Muscle of leg (tissue), 11 donors: ENCODE data around the gene CDK5RAP1. TPM values are rescaled to one million over a fixed set of nuclear protein-coding genes. Genes with fewer than 3 reads are reported as not detected.
"Not testable (repeated sequence)": the region's sequence is repeated elsewhere in the genome, so short reads cannot be mapped to it uniquely, and the experiment has no call there.

Source experiments
- DNase-seq: peaks from one replicate; pipeline ENCODE4 v3.0.0; 2013
- H3K27ac ChIP-seq: one replicate; pipeline ENCODE4 v1.5.1; 2013; ENCODE audit warnings: mild to moderate bottlenecking, low read length, control low read depth
- H3K27me3 ChIP-seq: one replicate; pipeline ENCODE4 v1.6.1; 2013; ENCODE audit warnings: low read length; ENCODE audit not compliant: control insufficient read depth, insufficient read depth
- H3K36me3 ChIP-seq: one replicate; pipeline ENCODE4 v1.6.1; 2013; ENCODE audit warnings: low read length; ENCODE audit not compliant: control insufficient read depth, insufficient read depth
- H3K4me1 ChIP-seq: one replicate; pipeline ENCODE4 v1.6.1; 2013; ENCODE audit warnings: low read length; ENCODE audit not compliant: control insufficient read depth, insufficient read depth
- H3K4me3 ChIP-seq: one replicate; pipeline ENCODE4 v1.5.1; 2013; ENCODE audit warnings: low read length, control low read depth
- H3K9me3 ChIP-seq: replicated peaks from 2 replicates; pipeline ENCODE4 v1.6.1; 2013; ENCODE audit warnings: low read depth, low read length; ENCODE audit not compliant: control insufficient read depth
- WGBS: methylation state at CpG from one replicate; pipeline ENCODE4 v1.1.5; 2013; ENCODE audit warnings: missing lambda C conversion rate; ENCODE audit not compliant: insufficient coverage; 5-methylcytosine and 5-hydroxymethylcytosine counted together
- polyA plus RNA-seq, 8 donors: library from polyadenylated mRNA; unstranded; fragments of 120-200 nt; gene quantifications; one replicate each; pipeline versions ENCODE4 v1.2.1 to v1.2.3, GENCODE V29; 2013; ENCODE audit warnings: inconsistent platforms in 1 of 8, low replicate concordance in 1 of 8; ENCODE audit not compliant: insufficient read length in 8 of 8, insufficient read depth in 1 of 8
- total RNA-seq: library from RNA; stranded (reverse); fragments of 120-200 nt; gene quantifications from one replicate; pipeline ENCODE4 v1.2.4, GENCODE V29; 2013

Gene CDK5RAP1
- total and polyA plus RNA-seq, 9 donors: 18.5 to 28.4 (median 20.3) TPM

DNA sequence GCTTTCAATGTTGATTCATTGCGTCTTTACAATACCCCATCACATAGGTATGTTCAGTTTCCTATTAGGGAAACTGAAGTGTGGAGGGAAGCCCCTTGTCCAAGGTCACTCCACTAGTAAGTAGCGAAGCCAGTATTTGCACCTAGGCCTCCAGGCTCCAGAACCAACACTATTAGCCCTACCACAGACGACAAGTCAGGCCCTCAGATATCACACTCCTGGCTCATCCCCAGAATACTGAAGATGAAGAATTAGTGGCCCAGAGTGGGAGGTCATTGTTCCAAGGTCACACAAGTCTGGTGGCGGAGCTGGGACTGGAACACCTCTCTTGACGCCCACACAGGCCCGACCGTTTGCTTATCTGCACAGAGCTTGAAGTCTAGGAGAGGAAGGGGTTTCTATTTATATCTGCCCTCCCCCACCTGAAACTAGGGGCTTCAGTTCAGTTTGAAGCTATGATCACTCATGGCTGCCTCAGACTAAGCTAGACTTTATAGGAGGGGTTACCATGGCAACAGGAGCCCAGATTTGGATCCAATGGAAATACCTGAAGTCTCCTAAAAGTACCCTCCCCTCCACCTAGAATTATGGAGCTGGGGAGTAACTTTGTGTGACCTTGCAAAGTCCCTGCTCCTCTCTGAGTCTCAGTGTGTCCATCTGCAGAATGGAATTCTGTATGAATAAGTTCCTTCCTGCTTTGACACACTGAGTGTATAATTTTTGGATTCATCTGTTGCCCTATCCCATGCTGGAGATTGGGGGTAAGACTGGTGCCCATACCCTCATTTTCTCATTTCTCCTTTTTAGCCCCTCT lies 40.0 kb upstream of the CDK5RAP1 start:
- no peaks in the 10 kb centered on the region for H3K9me3 ChIP-seq
- H3K4me3 ChIP-seq: no peak overlapping the region
- peaks cover 31% of the 10 kb centered on the region for H3K4me1 ChIP-seq

DNA sequence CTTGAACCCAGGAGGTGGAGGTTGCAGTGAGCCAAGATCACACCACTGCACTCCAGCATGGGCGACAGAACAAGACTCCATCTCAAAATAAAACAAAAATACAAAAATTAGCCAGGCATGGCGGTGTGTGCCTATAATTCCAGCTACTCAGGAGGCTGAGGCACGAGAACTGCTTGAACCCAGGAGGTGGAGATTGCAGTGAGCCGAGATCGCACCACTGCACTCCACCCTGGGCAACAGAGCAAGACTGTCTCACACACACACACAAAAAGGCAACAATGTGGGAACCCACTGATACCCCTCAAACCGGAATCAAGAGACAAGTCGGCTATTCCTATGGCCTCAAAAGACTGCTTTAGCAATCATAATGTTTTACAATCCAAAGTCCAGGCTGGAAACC lies 39.2 kb upstream of the CDK5RAP1 start:
- H3K27ac ChIP-seq, H3K36me3 ChIP-seq, H3K27me3 ChIP-seq, DNase-seq, H3K4me3 ChIP-seq, H3K9me3 ChIP-seq: not testable (repeated sequence)
- peaks cover 31% of the 10 kb centered on the region for H3K4me1 ChIP-seq
- 100% methylated on average over 2 of the region's 7 CpGs for WGBS

More for the DNA sequence above, 40.0 kb upstream of the CDK5RAP1 start:
- Histone ChIP-seq H3K36me3 (peaks cover 5% of the 10 kb centered on the region), H3K27me3 (peaks cover 4% of the 10 kb centered on the region), H3K27ac (no peak overlapping the region)
- WGBS: no CpG with 5 or more reads among the region's 7 CpGs
- no peak for DNase-seq

DNA sequence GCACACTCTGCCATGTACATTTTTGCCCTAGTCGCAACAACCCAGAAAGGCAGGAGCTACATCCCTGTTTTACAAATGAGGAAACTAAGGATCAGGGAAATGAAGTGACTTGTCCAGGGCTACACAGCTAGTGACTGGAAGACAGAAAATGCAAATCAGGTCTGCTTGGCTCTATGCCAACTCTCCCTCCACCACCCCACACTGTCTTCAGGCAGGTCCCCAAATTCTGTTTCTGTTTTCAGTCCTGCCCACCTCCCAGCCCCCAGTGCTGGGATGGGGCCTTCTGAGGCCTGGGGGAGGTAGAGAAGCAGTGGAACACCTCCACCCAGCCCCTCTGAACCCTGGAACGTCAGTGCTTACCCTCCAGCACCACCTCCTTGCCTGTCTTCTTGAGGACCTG lies 37.2 kb upstream of the CDK5RAP1 start:
- H3K9me3 ChIP-seq: no peaks in the 10 kb centered on the region
- H3K36me3 ChIP-seq: peaks cover 16% of the 10 kb centered on the region
- no CpG with 5 or more reads among the region's 2 CpGs for WGBS
- H3K27me3 ChIP-seq: peaks cover 4% of the 10 kb centered on the region
- peaks cover 37% of the 10 kb centered on the region for H3K4me1 ChIP-seq
- no peak for DNase-seq
- no peak overlapping the region for H3K27ac ChIP-seq
- no peak overlapping the region for H3K4me3 ChIP-seq

DNA sequence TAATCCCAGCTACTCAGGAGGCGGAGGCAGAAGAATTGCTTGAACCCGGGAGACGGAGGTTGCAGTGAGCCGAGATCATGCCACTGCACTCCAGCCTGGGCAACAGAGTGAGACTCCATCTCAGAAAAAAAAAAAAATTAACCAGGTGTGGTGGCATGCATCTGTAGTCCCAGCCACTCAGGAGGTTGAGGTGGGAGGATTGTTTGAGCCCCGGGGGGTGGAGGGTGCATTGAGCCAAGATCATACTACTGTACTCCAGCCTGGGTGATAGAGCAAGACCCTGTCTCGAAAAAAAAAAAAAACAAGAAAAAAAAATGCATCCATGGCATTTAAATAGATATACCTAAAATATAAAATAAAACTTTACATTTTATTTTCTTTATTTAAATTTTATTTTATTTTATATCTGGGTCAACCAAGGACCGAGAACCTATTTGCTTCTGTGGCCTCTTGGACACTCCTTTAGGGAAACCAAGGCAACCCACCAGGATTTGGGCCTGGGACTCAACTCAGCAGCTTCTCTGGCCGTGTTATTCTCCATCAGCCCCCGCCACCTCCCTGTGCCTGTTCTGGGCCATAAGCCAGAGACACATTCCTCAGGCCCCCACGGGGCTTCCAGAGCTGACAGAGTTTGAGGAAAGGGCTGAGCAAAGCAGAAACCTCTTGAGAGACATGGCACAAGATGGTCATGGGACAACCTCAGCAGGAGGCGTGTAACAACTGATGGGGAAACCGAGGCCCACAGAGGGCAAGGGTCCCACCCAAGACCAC lies 36.0 kb upstream of the CDK5RAP1 start:
- H3K9me3 ChIP-seq: no peaks in the 10 kb centered on the region
- H3K36me3 ChIP-seq: peaks cover 19% of the 10 kb centered on the region
- WGBS: 36% methylated on average over 4 of the region's 12 CpGs
- peak overlapping the region; percentile 67 for H3K27ac ChIP-seq
- DNase-seq: peak; percentile 73
- H3K4me3 ChIP-seq: no peak overlapping the region
- no peaks in the 10 kb centered on the region for H3K27me3 ChIP-seq
- H3K4me1 ChIP-seq: peaks cover 32% of the 10 kb centered on the region

DNA sequence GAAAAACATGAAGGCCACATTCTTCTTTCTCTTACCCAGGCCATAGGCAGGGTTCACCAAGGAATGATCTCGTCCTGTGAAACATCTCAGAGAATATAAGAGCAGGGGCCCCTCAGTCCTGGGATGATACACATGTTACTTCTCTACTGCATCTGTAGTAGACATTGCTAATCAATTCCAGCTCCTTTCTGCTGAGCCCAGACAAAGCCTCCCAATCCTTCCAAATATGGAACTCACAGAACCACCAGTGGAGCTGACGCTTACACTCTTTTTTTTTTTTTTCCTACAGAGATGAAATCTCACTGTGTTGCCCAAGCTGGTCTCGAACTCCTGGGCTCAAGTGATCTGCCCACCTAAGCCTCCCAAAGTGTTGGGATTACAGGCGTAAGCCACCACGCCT lies 33.1 kb upstream of the CDK5RAP1 start:
- DNase-seq: no peak
- H3K4me3 ChIP-seq: no peak overlapping the region
- peak overlapping the region; percentile 80 for H3K27ac ChIP-seq
- H3K4me1 ChIP-seq: peaks cover 34% of the 10 kb centered on the region
- WGBS: 84% methylated on average over 2 of the region's 5 CpGs
- peaks cover 22% of the 10 kb centered on the region for H3K36me3 ChIP-seq
- no peaks in the 10 kb centered on the region for H3K9me3 ChIP-seq
- H3K27me3 ChIP-seq: no peaks in the 10 kb centered on the region

DNA sequence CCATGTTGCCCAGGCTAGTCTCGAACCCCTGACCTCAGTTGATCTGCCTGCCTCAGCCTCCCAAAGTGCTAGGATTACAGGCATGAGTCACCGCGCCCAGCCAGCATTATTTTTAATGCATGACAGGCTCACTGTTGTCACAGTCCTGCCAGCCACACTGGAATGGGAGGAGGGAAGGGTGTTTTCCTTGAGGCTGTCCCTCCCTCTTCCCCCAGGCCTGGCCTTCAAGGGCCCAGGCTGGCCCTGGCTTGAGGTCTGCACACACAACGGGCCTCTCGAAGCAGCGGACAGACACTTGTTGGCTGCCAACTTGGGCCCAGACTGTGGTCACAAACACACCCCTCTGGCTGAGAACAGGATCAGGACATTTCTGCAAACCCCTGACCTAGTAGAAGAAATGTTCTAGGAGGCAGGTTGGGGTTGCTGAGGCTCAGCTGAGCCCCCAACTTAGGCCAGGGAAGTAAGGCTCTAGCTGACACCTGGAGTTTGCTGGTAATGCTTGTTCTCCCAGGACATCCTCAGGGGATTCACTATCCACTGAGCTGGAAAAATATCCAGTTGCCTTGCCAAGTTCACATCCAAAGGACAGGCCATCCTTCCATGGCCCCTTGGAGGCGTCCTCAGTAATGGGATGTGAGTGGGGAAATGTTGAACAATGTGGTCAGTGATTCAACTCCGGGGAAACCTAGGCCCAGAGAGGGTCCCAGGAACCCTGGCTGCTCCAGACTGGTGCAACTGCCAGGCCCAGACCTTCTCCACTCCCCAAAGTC lies 32.3 kb upstream of the CDK5RAP1 start:
- Histone ChIP-seq H3K27ac (peak overlapping the region; percentile 80), H3K36me3 (peaks cover 22% of the 10 kb centered on the region), H3K27me3 (no peaks in the 10 kb centered on the region), H3K4me3 (no peak overlapping the region), H3K9me3 (no peaks in the 10 kb centered on the region), H3K4me1 (peaks cover 33% of the 10 kb centered on the region)
- DNase-seq: peak; percentile 54
- WGBS: 86% methylated on average over 4 of the region's 8 CpGs

DNA sequence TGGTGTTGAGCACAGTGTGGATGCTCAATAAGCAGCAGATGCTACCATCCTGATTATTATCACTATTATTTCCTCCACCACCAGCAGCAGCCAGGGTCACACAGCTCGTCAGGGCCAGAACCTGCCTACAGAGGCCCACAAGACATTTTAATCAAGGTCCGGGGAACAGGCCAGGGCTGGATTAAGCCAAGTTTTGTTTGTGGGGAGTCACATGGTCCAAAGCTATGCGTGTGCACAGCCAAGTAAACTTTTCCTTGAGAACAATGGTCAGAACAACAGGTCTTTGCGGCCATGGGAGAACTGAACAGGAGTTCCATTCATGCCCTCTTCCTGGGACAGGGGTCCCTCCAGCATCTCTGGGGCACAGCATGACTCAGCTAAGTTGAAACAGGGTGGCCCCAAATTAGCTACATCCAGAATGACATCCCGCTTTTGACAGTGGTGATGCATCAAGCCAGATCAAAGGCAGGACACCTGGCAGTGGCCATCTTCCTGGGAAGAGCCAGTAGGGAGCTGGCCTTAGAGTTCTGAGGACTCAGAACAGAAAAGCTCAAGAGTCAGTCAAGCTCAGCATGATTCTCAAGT lies 30.6 kb upstream of the CDK5RAP1 start:
- no peak overlapping the region for H3K4me3 ChIP-seq
- H3K27ac ChIP-seq: no peak overlapping the region
- DNase-seq: peak; percentile 71
- H3K9me3 ChIP-seq: no peaks in the 10 kb centered on the region
- 28% methylated on average over 3 of the region's 5 CpGs for WGBS
- H3K27me3 ChIP-seq: no peaks in the 10 kb centered on the region
- peaks cover 25% of the 10 kb centered on the region for H3K4me1 ChIP-seq
- peaks cover 17% of the 10 kb centered on the region for H3K36me3 ChIP-seq

DNA sequence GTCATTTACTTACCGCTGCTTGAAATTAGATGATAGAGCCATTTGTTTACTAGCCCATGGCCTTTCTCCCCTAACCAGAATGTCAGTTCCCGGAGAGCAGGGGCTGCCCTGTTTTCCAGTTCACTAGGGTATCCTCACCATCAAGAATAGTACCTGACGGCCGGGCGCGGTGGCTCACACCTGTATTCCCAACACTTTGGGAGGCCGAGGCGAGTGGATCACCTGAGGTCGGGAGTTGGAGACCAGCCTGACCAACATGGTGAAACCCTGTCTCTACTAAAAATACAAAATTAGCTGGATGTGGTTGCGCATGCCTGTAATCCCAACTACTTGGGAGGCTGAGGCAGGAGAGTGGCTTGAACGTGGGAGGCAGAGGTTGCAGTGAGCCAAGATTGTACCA lies 22.6 kb upstream of the CDK5RAP1 start:
- not testable (repeated sequence) for DNase-seq, H3K4me3 ChIP-seq, H3K36me3 ChIP-seq, H3K9me3 ChIP-seq, H3K27me3 ChIP-seq
- WGBS: 100% methylated on average over 2 of the region's 11 CpGs
- Histone ChIP-seq H3K4me1 (peaks cover 46% of the 10 kb centered on the region), H3K27ac (peak overlapping the region; percentile 90)

DNA sequence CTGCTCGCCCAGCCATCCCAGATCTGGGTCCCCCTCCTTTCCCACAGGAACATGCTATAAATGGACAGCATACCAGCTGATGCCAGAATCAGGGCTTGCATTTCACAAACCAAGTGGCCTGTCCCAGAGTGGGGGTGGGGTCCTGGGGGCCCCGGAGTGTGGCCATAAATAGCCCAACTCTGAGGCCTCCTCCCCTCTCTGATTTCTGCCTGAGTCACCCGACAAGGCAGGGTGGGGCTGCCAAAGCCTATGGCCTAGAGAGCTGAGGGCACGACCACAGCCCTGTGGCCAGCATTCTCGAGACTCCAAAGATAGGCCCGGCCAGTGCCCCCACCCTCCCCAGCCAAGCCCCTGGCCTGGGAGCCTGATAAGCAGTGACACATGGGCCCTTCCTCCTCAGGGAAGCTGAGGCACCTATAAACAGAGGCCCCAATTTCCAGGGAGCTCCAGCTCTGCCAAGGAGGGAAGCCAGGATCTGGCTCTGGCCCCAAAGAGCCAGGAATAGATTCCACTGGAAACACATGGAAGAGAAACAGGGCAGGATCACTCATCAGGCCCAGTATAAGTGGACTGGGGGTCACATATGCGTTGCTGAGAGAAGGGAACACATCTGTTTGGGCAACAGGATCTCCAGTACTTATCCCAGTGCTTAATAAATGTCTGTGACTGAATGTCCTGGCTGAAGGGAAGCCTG lies 22.0 kb upstream of the CDK5RAP1 start:
- Histone ChIP-seq H3K4me3 (no peak overlapping the region), H3K27me3 (no peaks in the 10 kb centered on the region), H3K36me3 (no peaks in the 10 kb centered on the region), H3K9me3 (no peaks in the 10 kb centered on the region), H3K4me1 (peaks cover 50% of the 10 kb centered on the region), H3K27ac (peak overlapping the region; percentile 90)
- DNase-seq: peak; percentile 78
- WGBS: 53% methylated on average over 5 of the region's 7 CpGs
